K562 (cell line): Measurements from ENCODE around the gene ASGR2. TPM values are rescaled to one million over a fixed set of nuclear protein-coding genes. Genes with fewer than 3 reads are reported as not detected.

Experiments
- ATAC-seq: fragments of 200-7000 bp; cut with Tn5 transposase; 3 replicates; pipeline ENCODE4 v1.9.1; 2020; ENCODE audit warnings: moderate library complexity
- BruUV-seq: library from RNA; stranded (reverse); fragments of 400-500 nt; replicated peaks from 2 replicates; lab custom pipeline; 2021; lab: Mats Ljungman, UMichigan
- CTCF ChIA-PET: fragments of 300-600 bp; formaldehyde crosslinking; extraction: SDS; loops from one replicate; lab custom pipeline; 2021; ENCODE audit warnings: low intra/inter-chr PET ratio; lab: Yijun Ruan, JAX
- POLR2A ChIA-PET: fragments of 300-600, 350-650 bp; sonication (Branson Sonifier 250); formaldehyde crosslinking; extraction: SDS; loops from one replicate; lab custom pipeline; 2021; ENCODE audit warnings: antibody characterized with exemption, inconsistent platforms; lab: Yijun Ruan, JAX
- DNase-seq, 4 experiments: peaks; one replicate each; pipeline versions ENCODE4 v3.0.0 to v3.0.0-alpha.2; 2011 to 2018; ENCODE audit warnings: low spot score in 3 of 4, mixed read lengths in 3 of 4; ENCODE audit errors: extremely low read depth in 1 of 4
- FAIRE-seq: peaks from 2 replicates; lab custom pipeline; 2011; peaks lifted over from hg19 to GRCh38; lab: Jason Lieb, UNC
- H2AFZ ChIP-seq: 2 replicates; pipeline ENCODE4 v1.6.0; 2011; ENCODE audit warnings: low read depth, low read length, control low read depth, inconsistent platforms
- H3K27ac ChIP-seq: fragments of 200-600 bp; 3 replicates; pipeline ENCODE4 v1.8.0; 2011; ENCODE audit warnings: low read depth, mild to moderate bottlenecking, control low read depth, inconsistent platforms, low read length, moderate library complexity, mixed read lengths; ENCODE audit errors: extremely low read depth
- H3K27me3 ChIP-seq, 2 experiments: fragments of 300-600 bp in 1 of 2; 2 replicates in 1 of 2; 3 replicates in 1 of 2; pipeline versions ENCODE4 v1.6.0 to v1.8.0; 2011; ENCODE audit warnings: inconsistent platforms in 2 of 2, low read length in 2 of 2, mild to moderate bottlenecking in 1 of 2, mixed read lengths in 1 of 2, moderate library complexity in 1 of 2; ENCODE audit not compliant: control insufficient read depth in 2 of 2, insufficient read depth in 2 of 2
- H3K36me3 ChIP-seq: fragments of 300-600 bp; 3 replicates; pipeline ENCODE4 v1.8.0; 2011; ENCODE audit warnings: mild to moderate bottlenecking, low read length, inconsistent platforms; ENCODE audit not compliant: control insufficient read depth, insufficient read depth
- H3K4me1 ChIP-seq, 2 experiments: fragments of 200-600 bp in 1 of 2; replicated peaks in 1 of 2; 2 replicates in 1 of 2; 3 replicates in 1 of 2; pipeline versions ENCODE4 v1.5.1 to v1.8.0; 2011; ENCODE audit warnings: inconsistent platforms in 2 of 2, low read length in 2 of 2, mild to moderate bottlenecking in 1 of 2, mixed read lengths in 1 of 2, moderate library complexity in 1 of 2; ENCODE audit not compliant: control insufficient read depth in 2 of 2, insufficient read depth in 2 of 2
- H3K4me2 ChIP-seq: 2 replicates; pipeline ENCODE4 v1.6.1; 2011; ENCODE audit warnings: low read length, control low read depth, inconsistent platforms, mixed read lengths; ENCODE audit not compliant: insufficient read depth
- H3K4me3 ChIP-seq: fragments of 200-600 bp; sonication (generic), shearing (Covaris generic); 2 replicates; pipeline ENCODE4 v1.5.1; 2016; ENCODE audit warnings: control low read depth, inconsistent platforms
- H3K79me2 ChIP-seq: fragments of 200-600 bp; 3 replicates; pipeline ENCODE4 v1.8.0; 2011; ENCODE audit warnings: low read length, inconsistent platforms; ENCODE audit not compliant: control insufficient read depth, insufficient read depth
- H3K9ac ChIP-seq, 2 experiments: 2 replicates each; pipeline versions ENCODE4 v1.6.0 to v1.6.1; 2011; ENCODE audit warnings: low read depth in 2 of 2, low read length in 2 of 2, control low read depth in 1 of 2, inconsistent platforms in 1 of 2, mild to moderate bottlenecking in 1 of 2, mixed read lengths in 1 of 2; ENCODE audit not compliant: insufficient read depth in 1 of 2
- H3K9me1 ChIP-seq: one replicate; pipeline ENCODE4 v1.6.0; 2011; ENCODE audit warnings: inconsistent platforms, mild to moderate bottlenecking, low read length, moderate library complexity; ENCODE audit not compliant: control insufficient read depth, insufficient read depth
- H3K9me3 ChIP-seq: replicated peaks from 2 replicates; pipeline ENCODE4 v1.5.1; 2011; ENCODE audit warnings: low read depth, low read length, inconsistent platforms; ENCODE audit not compliant: control insufficient read depth, insufficient read depth
- H4K20me1 ChIP-seq: replicated peaks from 2 replicates; pipeline ENCODE4 v1.6.1; 2011; ENCODE audit warnings: low read length, inconsistent platforms, mixed read lengths; ENCODE audit not compliant: control insufficient read depth, insufficient read depth
- ATF7 ChIP-seq: fragments of 450-650 bp; IDR thresholded peaks from 2 replicates; pipeline ENCODE4 v1.7.1; 2014; ENCODE audit warnings: mild to moderate bottlenecking, moderate library complexity
- BRD9 ChIP-seq: fragments of 450-650 bp; IDR thresholded peaks from 2 replicates; pipeline ENCODE4 v1.6.1; 2018; ENCODE audit warnings: low read depth; ENCODE audit not compliant: partially characterized antibody
- C11orf30 ChIP-seq: fragments of 450-650 bp; IDR thresholded peaks from 2 replicates; pipeline ENCODE4 v1.6.1; 2016; ENCODE audit warnings: low read depth, mild to moderate bottlenecking
- GABPA ChIP-seq: fragments of 200-800 bp; sonication (Bioruptor generic); conservative IDR thresholded peaks from 2 replicates; pipeline ENCODE4 v1.6.1; 2016; ENCODE audit warnings: low read depth, missing genetic modification characterization, missing compliant biosample characterization
- HDAC6 ChIP-seq: IDR thresholded peaks from 2 replicates; pipeline ENCODE4 v1.6.1; 2012; ENCODE audit warnings: low read depth, mild to moderate bottlenecking, control low read depth, inconsistent platforms, low read length, moderate library complexity
- MNT ChIP-seq, 2 experiments: fragments of 450-650 bp; conservative IDR thresholded peaks; 2 replicates each; pipeline ENCODE4 v1.6.1; 2017; ENCODE audit warnings: mild to moderate bottlenecking in 2 of 2, moderate library complexity in 2 of 2
- PCBP2 ChIP-seq: fragments of 200-400 bp; formaldehyde crosslinking; IDR thresholded peaks from 2 replicates; pipeline ENCODE4 v1.6.1; 2018; ENCODE audit warnings: low read length, low read depth, mild to moderate bottlenecking, moderate library complexity; ENCODE audit not compliant: poor library complexity, severe bottlenecking
- PHF20 ChIP-seq: fragments of 450-650 bp; IDR thresholded peaks from 2 replicates; pipeline ENCODE4 v1.6.1; 2018; ENCODE audit not compliant: partially characterized antibody
- RBM15 ChIP-seq: fragments of 200-400 bp; formaldehyde crosslinking; IDR thresholded peaks from 2 replicates; pipeline ENCODE4 v1.6.1; 2018; ENCODE audit warnings: mild to moderate bottlenecking, low read length, moderate library complexity; ENCODE audit not compliant: insufficient read depth
- SIRT6 ChIP-seq: IDR thresholded peaks from one replicate; pipeline ENCODE4 v1.6.1; 2012; ENCODE audit warnings: low read depth, mild to moderate bottlenecking, control low read depth, inconsistent platforms, low read length, moderate library complexity
- SUPT5H ChIP-seq: fragments of 450-650 bp; IDR thresholded peaks from 2 replicates; pipeline ENCODE4 v1.6.1; 2016
- ZBED1 ChIP-seq: IDR thresholded peaks from 2 replicates; pipeline ENCODE4 v1.6.1; 2014
- ZNF436 ChIP-seq: fragments of 250-450, 450-650 bp; sonication (Bioruptor Pico); formaldehyde crosslinking; IDR thresholded peaks from 2 replicates; pipeline ENCODE4 v1.7.0; 2020; ENCODE audit warnings: mild to moderate bottlenecking
- ZNF583 ChIP-seq: fragments of 250-450 bp; sonication (Bioruptor Pico); IDR thresholded peaks from 2 replicates; pipeline ENCODE4 v1.4.0; 2020
- ZNF766 ChIP-seq: fragments of 200-800 bp; sonication (Bioruptor generic); conservative IDR thresholded peaks from 2 replicates; pipeline ENCODE4 v1.6.1; 2016; ENCODE audit warnings: missing genetic modification characterization, missing compliant biosample characterization
- WGBS: fragments of 100-300 bp; shearing (Covaris generic); methylation state at CpG from one replicate; pipeline ENCODE4 v1.1.6; 2016; ENCODE audit warnings: low coverage, mixed read lengths; ENCODE audit not compliant: insufficient coverage; ENCODE audit errors: missing lambda C conversion rate; 5-methylcytosine and 5-hydroxymethylcytosine counted together
- in situ Hi-C: fragments of 300-500 bp; cut with MboI; formaldehyde crosslinking; loops from 4 replicates; pipeline ENCODE4 v1.15.0; 2018; ENCODE audit warnings: inconsistent platforms, mixed read lengths
- intact Hi-C: fragments of 100-400 bp; cut with micrococcal nuclease; formaldehyde crosslinking; loops from 2 replicates; pipeline ENCODE4 v1.14.2; 2022
- polyA plus RNA-seq, 8 experiments: library from polyadenylated mRNA; depleted of rRNA in 4 of 8; stranded (reverse) in 5 of 8; unstranded in 3 of 8; fragments of >200 nt; fragmentation: Nextera tagmentation in 2 of 8; fragmentation: Illumina TruSeq in 1 of 8; extraction: Ambion mirVana in 2 of 8; extraction: Trizol in 1 of 8; gene quantifications; 2 replicates each; pipeline versions ENCODE4 v1.2.1 to v1.2.3, GENCODE V29; 2011 to 2014; ENCODE audit warnings: inconsistent platforms in 1 of 8, missing spikeins in 1 of 8
- total RNA-seq, 7 experiments: library from RNA; depleted of rRNA in 6 of 7; stranded (reverse); fragments of >200 nt in 6 of 7; fragmentation: Illumina TruSeq in 2 of 7; extraction: Trizol in 2 of 7; gene quantifications; 2 replicates each; pipeline versions ENCODE4 v1.2.1 to v1.2.3, GENCODE V29; 2011 to 2021; ENCODE audit warnings: low replicate concordance in 1 of 7
- TF ChIP-seq, protein P1 (sequence below): IDR thresholded peaks from 3 replicates; pipeline ENCODE4 v1.6.1; 2011; ENCODE audit warnings: borderline replicate concordance, mild to moderate bottlenecking, moderate library complexity; ENCODE audit not compliant: insufficient read length; ENCODE audit errors: extremely low read depth
- TF ChIP-seq, protein P2 (sequence below): fragments of 250-450 bp; sonication (Bioruptor Pico); IDR thresholded peaks from 2 replicates; pipeline ENCODE4 v1.6.1; 2021; ENCODE audit warnings: mild to moderate bottlenecking

ASGR2 gene
- total and polyA plus RNA-seq, 9 of the 15 experiments (the other 6 are each of a cell fraction or from before 2014, with no cell fraction given): not detected

GRCh38 chr17:7124923-7125322, 10.3 kb upstream of the ASGR2 start:
- intact Hi-C loops: no loop called here
- no peak for TF ChIP-seq PCBP2
- TF ChIP-seq ZNF766 (CRISPR knock-in tag): no peak
- TF ChIP-seq C11orf30: no peak
- TF ChIP-seq, protein P1, sequence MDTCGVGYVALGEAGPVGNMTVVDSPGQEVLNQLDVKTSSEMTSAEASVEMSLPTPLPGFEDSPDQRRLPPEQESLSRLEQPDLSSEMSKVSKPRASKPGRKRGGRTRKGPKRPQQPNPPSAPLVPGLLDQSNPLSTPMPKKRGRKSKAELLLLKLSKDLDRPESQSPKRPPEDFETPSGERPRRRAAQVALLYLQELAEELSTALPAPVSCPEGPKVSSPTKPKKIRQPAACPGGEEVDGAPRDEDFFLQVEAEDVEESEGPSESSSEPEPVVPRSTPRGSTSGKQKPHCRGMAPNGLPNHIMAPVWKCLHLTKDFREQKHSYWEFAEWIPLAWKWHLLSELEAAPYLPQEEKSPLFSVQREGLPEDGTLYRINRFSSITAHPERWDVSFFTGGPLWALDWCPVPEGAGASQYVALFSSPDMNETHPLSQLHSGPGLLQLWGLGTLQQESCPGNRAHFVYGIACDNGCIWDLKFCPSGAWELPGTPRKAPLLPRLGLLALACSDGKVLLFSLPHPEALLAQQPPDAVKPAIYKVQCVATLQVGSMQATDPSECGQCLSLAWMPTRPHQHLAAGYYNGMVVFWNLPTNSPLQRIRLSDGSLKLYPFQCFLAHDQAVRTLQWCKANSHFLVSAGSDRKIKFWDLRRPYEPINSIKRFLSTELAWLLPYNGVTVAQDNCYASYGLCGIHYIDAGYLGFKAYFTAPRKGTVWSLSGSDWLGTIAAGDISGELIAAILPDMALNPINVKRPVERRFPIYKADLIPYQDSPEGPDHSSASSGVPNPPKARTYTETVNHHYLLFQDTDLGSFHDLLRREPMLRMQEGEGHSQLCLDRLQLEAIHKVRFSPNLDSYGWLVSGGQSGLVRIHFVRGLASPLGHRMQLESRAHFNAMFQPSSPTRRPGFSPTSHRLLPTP: no peak
- TF ChIP-seq ZBED1: no peak
- TF ChIP-seq GABPA: no peak
- TF ChIP-seq RBM15: no peak
- TF ChIP-seq PHF20: no peak
- no peak for TF ChIP-seq MNT (conservative IDR thresholded peaks at IDR 0.05)
- no peak for TF ChIP-seq HDAC6
- TF ChIP-seq ZNF436 (CRISPR knock-in tag): no peak
- no peak for TF ChIP-seq SUPT5H
- TF ChIP-seq ATF7: no peak
- TF ChIP-seq, protein P2, sequence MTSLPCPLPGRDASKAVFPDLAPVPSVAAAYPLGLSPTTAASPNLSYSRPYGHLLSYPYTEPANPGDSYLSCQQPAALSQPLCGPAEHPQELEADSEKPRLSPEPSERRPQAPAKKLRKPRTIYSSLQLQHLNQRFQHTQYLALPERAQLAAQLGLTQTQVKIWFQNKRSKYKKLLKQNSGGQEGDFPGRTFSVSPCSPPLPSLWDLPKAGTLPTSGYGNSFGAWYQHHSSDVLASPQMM: no peak
- no peak for TF ChIP-seq BRD9
- no peak for TF ChIP-seq ZNF583 (CRISPR knock-in tag)
- no peak for TF ChIP-seq SIRT6

More at GRCh38 chr17:7124923-7125322, 10.3 kb upstream of the ASGR2 start:
- peaks cover 0 to 40% of the 10 kb centered on the region in 2 experiments; a peak in 4 of 5 replicates for H3K27me3 ChIP-seq
- no peaks in the 10 kb centered on the region for H4K20me1 ChIP-seq
- H3K36me3 ChIP-seq: no peaks in the 10 kb centered on the region
- no peak for DNase-seq
- CTCF ChIA-PET: no interaction called here
- BruUV-seq: no TSS peak
- no peaks in the 10 kb centered on the region for H3K79me2 ChIP-seq
- FAIRE-seq: no peak
- no peak overlapping the region for H3K27ac ChIP-seq
- no peaks in the 10 kb centered on the region for H3K9me1 ChIP-seq
- POLR2A ChIA-PET: no interaction called here
- WGBS: 0% methylated on average over 5 of the region's 5 CpGs
- no peak overlapping the region for H3K9ac ChIP-seq
- H3K4me3 ChIP-seq: no peak overlapping the region
- ATAC-seq: no peak
- in situ Hi-C loops: no loop called here
- H3K4me1 ChIP-seq: no peaks in the 10 kb centered on the region; a peak in 1 of 5 replicates
- no peak overlapping the region for H2AFZ ChIP-seq
- no peaks in the 10 kb centered on the region for H3K9me3 ChIP-seq
- H3K4me2 ChIP-seq: no peak overlapping the region
